Measurements from ENCODE around the gene STARD9. TPM values are rescaled to one million over a fixed set of nuclear protein-coding genes. Genes with fewer than 3 reads are reported as not detected.
"Not testable (repeated sequence)": the region's sequence is repeated elsewhere in the genome, so short reads cannot be mapped to it uniquely, and the experiment has no call there.

Gene STARD9
- total RNA-seq, 1 donor from 2014 or later = 5.7 TPM

DNA sequence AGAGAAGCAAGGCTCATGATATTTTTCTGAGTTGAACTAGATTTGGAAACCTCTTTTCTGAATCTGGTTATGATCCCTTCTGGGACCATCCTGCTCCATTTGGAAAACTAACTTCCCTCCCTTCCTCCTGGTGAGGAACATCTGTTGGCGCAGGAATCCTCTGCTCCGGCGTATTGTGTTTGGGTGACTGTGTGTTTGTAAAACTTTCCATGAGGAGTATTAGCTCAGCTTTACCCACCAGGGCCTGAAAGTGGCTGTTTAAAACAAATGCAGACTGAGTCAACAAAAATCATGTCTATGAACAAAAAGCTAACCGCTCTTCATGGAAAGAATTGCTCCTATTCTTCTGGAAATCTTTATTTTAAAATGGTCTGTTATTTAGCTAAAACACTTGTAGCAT is 17.7 kb downstream of the STARD9 start:
- H3K4me3 ChIP-seq (ENCODE audit: low read depth, low read length) = no peak overlapping the region
- no peaks in the 10 kb centered on the region for H3K27me3 ChIP-seq (ENCODE audit: control insufficient read depth, insufficient read depth, low read length)
- no peak for DNase-seq (ENCODE audit: low read depth)
- TF ChIP-seq, protein P1, sequence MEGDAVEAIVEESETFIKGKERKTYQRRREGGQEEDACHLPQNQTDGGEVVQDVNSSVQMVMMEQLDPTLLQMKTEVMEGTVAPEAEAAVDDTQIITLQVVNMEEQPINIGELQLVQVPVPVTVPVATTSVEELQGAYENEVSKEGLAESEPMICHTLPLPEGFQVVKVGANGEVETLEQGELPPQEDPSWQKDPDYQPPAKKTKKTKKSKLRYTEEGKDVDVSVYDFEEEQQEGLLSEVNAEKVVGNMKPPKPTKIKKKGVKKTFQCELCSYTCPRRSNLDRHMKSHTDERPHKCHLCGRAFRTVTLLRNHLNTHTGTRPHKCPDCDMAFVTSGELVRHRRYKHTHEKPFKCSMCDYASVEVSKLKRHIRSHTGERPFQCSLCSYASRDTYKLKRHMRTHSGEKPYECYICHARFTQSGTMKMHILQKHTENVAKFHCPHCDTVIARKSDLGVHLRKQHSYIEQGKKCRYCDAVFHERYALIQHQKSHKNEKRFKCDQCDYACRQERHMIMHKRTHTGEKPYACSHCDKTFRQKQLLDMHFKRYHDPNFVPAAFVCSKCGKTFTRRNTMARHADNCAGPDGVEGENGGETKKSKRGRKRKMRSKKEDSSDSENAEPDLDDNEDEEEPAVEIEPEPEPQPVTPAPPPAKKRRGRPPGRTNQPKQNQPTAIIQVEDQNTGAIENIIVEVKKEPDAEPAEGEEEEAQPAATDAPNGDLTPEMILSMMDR (IDR thresholded peaks at IDR 0.05; ENCODE audit: insufficient read depth, low read length, poor library complexity, severe bottlenecking) = no peak
- no peaks in the 10 kb centered on the region for H3K36me3 ChIP-seq (ENCODE audit: control insufficient read depth, insufficient read depth, low read length)

DNA sequence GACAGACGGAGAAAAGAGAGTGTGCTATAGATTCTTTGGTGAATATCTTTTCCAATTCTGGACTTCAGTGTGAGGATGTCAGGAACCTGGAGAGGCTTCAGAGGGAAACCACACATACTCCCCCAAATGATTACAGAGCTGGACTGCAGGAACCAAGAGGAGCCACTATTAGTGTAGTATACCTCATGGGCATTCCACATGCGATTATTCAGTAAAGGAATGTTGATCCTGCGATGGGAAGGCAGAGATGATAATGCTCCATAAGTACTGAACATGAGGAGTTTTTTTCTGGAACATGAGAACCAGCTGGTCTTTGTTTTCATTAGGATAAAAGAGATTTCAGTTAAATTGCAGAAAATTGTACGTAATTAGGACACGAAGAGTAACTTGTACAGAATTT is 18.7 kb downstream of the STARD9 start:
- TF ChIP-seq, protein P1 (IDR thresholded peaks at IDR 0.05; ENCODE audit: insufficient read depth, low read length, poor library complexity, severe bottlenecking) = no peak
- Histone ChIP-seq H3K4me3 (ENCODE audit: low read depth, low read length) (no peak overlapping the region), H3K27me3 (ENCODE audit: control insufficient read depth, insufficient read depth, low read length) (no peaks in the 10 kb centered on the region), H3K36me3 (ENCODE audit: control insufficient read depth, insufficient read depth, low read length) (no peaks in the 10 kb centered on the region)
- no peak for DNase-seq (ENCODE audit: low read depth)

DNA sequence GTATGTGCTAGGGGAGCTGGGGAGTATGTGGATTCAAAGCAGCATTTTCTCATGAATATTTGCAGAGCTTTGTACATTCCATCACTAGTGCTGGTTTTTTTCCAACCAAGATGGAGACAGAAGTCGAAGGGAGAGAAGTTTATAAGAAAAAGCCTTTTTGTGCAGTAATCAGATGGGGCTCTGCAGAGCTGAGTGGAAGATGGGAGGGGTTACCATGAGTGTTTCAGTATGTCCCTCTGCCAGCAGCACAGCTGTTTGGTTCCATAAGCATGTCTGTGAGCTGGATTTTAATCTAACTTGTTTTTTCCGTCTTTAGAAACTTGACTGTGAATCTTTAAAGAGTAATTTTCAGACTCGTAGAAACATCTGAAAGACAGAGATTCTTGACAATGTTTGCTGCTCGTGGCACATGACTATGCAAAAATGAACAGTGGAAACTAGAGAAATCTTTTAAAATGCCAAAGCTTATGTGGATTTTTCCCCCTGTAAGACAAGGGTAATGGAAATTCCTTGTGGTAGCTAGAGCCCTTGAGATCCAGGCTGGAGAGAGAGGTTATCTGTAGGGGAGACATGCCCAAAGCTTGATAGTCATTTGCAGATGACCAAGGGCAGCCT is 20.3 kb downstream of the STARD9 start:
- no peak overlapping the region for H3K4me3 ChIP-seq (ENCODE audit: low read depth, low read length)
- no peaks in the 10 kb centered on the region for H3K27me3 ChIP-seq (ENCODE audit: control insufficient read depth, insufficient read depth, low read length)
- no peaks in the 10 kb centered on the region for H3K36me3 ChIP-seq (ENCODE audit: control insufficient read depth, insufficient read depth, low read length)
- DNase-seq (ENCODE audit: low read depth) = no peak
- TF ChIP-seq, protein P1 (IDR thresholded peaks at IDR 0.05; ENCODE audit: insufficient read depth, low read length, poor library complexity, severe bottlenecking) = no peak

DNA sequence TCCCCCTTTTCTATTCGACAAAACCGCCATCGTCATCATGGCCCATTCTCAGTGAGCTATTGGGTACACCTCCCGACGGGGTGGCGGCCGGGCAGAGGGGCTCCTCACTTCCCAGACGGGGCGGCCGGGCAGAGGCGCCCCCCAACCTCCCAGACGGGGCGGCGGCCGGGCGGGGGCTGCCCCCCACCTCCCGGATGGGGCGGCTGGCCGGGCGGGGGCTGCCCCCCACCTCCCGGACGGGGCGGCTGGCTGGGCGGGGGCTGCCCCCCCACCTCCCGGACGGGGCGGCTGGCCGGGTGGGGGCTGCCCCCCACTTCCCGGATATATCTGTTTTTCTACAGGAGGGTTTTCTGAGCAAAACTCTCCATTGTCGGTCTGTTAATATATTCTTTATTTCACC is 25.9 kb downstream of the STARD9 start:
- not testable (repeated sequence) for H3K27me3 ChIP-seq (ENCODE audit: control insufficient read depth, insufficient read depth, low read length); DNase-seq (ENCODE audit: low read depth); H3K36me3 ChIP-seq (ENCODE audit: control insufficient read depth, insufficient read depth, low read length); H3K4me3 ChIP-seq (ENCODE audit: low read depth, low read length)

DNA sequence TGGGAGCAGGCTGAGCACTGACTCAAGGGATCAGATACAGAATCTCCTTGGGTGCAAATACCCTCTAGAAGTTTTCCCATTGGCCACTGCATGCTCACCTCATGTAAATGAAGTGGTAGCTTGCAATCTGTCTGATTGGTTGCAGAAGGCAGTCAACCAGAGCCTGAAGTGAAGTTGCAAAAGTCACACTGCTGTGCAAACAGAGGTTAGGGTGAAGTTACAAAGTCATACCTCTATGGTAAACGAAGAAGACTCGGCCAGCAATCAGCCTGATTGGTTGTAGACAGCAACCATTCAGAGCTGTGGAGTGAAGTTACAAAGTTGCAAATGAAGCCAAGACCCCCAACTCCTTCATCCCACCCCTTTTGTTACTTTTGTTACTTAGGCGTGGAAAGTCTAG is 27.1 kb downstream of the STARD9 start:
- no peak for DNase-seq (ENCODE audit: low read depth)
- Histone ChIP-seq H3K27me3 (ENCODE audit: control insufficient read depth, insufficient read depth, low read length) (no peaks in the 10 kb centered on the region), H3K36me3 (ENCODE audit: control insufficient read depth, insufficient read depth, low read length) (no peaks in the 10 kb centered on the region), H3K4me3 (ENCODE audit: low read depth, low read length) (no peak overlapping the region)
- TF ChIP-seq, protein P1 (IDR thresholded peaks at IDR 0.05; ENCODE audit: insufficient read depth, low read length, poor library complexity, severe bottlenecking) = no peak

DNA sequence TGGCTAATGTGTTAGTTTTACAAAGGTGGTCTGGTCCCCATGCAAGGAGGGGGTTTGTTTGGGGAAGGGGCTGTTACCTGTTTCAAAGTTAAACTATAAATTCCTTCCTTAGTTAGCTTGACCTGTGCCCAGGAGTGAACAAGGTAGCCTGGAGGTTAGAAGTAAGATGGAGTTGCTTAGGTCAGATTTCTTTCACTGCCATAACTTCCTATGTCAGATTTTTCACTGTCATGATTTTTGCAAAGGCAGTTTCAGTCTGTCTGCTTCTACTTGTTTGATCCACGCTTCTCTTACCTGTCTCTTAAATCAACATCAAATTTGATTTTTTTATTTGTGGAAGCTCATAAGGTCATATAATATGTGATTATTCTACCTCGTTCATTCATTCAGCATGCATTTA is 28.6 kb downstream of the STARD9 start:
- no peak overlapping the region for H3K4me3 ChIP-seq (ENCODE audit: low read depth, low read length)
- no peak for DNase-seq (ENCODE audit: low read depth)
- TF ChIP-seq, protein P1 (IDR thresholded peaks at IDR 0.05; ENCODE audit: insufficient read depth, low read length, poor library complexity, severe bottlenecking) = no peak
- no peaks in the 10 kb centered on the region for H3K27me3 ChIP-seq (ENCODE audit: control insufficient read depth, insufficient read depth, low read length)
- no peaks in the 10 kb centered on the region for H3K36me3 ChIP-seq (ENCODE audit: control insufficient read depth, insufficient read depth, low read length)

Measured in kidney epithelial cell (primary cell).